GM12892 (cell line): Measurements from ENCODE around the gene TMEM208.

Experiments used
- POLR2A ChIP-seq: IDR thresholded peaks from 2 replicates; pipeline ENCODE4 v1.6.1; 2011; ENCODE audit warnings: low read depth, low read length, control low read depth
- TAF1 ChIP-seq: IDR thresholded peaks from 2 replicates; pipeline ENCODE4 v1.6.1; 2011; ENCODE audit warnings: low read depth, mild to moderate bottlenecking, control low read depth, low read length, borderline replicate concordance

DNA sequence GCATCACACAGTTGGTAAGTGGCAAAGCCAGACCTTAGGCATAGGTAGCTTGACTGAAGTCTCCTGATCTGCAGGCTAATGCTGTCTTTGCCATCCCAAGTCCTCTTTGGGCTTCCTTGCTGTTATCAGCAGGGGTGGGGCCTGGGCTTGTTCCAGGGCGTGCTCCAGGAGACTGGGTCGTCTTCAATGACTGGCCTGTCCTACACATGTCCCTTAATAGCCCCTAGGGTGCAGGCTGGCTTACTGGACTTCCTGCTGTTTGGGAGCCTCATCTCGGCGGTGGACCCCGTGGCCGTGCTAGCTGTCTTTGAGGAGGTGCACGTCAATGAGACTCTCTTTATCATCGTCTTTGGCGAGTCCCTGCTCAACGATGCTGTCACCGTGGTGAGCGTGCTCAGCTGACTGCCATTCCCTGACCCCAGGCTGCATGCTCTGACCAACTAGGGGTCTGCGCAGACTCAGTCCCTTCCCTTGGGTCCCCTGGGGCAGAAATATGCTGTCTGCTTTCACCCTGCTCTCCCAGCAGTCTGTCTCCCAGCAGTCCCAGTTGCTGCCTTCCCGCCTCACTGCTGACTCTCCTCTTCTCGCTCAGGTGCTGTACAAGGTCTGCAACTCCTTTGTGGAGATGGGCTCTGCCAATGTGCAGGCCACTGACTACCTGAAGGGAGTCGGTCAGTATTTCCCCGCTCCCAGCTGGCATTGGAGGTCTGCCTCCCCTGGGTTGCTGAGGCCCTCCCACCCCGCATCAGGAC lies 28.0 kb downstream of the TMEM208 start:
- TF ChIP-seq TAF1 (no peak), POLR2A (no peak)
